ENCODE results near the gene TTLL10.

The TTLL10 gene, protein sequence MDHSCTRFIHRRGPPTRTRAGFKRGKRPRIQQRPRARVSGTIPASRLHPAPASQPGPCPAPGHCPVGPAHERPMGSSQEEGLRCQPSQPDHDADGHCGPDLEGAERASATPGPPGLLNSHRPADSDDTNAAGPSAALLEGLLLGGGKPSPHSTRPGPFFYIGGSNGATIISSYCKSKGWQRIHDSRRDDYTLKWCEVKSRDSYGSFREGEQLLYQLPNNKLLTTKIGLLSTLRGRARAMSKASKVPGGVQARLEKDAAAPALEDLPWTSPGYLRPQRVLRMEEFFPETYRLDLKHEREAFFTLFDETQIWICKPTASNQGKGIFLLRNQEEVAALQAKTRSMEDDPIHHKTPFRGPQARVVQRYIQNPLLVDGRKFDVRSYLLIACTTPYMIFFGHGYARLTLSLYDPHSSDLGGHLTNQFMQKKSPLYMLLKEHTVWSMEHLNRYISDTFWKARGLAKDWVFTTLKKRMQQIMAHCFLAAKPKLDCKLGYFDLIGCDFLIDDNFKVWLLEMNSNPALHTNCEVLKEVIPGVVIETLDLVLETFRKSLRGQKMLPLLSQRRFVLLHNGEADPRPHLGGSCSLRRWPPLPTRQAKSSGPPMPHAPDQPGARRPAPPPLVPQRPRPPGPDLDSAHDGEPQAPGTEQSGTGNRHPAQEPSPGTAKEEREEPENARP
- long read RNA-seq, donor 1: 0 reads
- long read RNA-seq, donor 2: 0 reads
- long read RNA-seq, donor 3: 0 reads
- long read RNA-seq, donor 4: 0 reads
- long read RNA-seq, donor 5: 0 reads
- long read RNA-seq, donor 6: 0 reads
- long read RNA-seq, donor 7: 0 reads
- long read RNA-seq, donor 8: 0 reads

DNA sequence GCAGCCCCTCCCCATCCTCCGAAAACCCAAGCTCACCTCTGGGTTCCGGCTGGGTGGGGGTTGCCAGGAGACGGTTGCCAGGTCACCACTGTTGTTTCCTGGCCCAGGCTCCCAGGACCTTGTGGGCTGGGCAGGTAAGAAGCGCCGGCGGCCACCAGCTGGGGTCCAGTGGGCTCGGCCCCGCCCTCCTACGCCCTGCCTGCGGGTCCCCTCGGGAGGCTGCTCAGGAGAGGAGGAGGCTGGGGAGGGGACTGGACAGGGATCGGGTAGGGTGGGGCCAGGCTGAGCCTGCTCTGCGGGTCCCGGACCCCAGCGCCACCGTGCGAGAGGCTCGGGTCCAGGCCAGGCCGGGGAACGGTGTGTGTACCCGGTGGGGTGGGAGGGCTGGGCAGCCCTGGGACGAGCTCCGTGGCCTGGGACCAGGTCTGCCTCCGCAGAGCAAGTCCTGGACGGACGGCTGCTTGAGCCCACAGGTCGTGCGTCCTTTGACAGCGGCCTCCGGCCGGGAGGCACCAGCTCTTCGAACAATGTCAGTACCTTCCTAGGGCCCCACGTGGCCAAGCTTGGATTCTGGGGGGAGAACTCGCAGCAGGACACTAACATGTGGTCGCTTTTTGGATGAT lies at the start of gene TTLL10:
Gene TTLL10, plus strand, starts transcription at position 88 of the 623 bp plus-strand sequence. CDS start 5,336 bp downstream, outside the sequence.
- DNase-seq: peak; percentile 63

DNA sequence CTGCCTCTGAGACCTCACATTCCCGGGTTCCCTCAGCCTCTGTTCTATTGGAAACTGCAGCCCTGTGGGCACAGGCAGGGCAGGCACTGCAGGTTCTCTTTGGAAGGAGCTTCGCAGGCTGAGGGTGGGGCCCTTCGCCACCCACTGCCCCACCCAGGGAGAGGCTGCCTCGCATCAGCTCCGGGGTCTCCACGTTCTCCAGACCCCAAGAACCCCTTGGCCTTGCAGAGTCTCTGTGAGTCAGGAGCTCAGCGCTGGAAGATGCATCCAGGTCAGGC lies 49.2 kb upstream of the TTLL10 start:
- no peak for DNase-seq

DNA sequence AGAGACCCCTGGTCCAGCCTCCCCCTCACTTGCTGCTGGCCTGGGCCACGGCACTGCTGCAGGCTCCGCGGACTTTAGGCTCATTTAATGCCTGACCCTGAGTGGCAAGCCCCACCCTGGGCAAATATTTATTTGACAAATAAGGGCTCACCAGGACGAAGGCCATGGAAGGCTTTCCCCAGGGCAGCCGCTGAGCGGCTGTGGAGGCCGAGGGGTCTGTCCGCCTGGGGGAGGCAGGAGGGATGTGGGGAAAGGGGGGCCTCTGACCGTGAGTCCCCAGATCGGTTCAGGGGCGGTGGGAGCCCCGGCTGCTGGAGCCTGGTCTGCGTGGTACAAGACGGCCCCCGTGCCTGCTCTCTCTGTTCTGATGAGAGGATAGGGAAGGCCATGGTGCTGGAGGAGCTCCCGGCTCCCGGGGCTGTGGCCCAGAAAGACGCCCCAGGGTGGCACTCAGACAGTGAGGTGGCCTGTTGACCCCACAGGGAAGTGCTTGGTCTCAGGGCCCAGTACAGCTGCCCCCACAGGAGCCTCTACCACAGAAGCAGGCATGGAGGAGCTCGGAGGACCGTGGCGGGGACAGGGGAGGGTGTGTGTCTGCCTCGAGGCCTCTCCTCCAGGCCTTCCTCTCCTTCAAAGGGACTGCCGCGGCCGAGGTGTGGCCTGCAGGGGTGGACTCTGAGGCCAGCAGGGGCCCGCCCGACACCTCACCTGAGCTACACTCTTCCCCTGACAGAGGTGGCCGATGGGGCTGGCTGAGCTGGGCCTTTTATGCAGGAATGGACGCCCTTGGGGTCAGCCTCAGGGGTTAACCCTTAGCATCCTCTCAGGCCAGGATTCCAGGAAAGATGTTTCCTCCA lies 48.7 kb upstream of the TTLL10 start:
- DNase-seq: no peak

DNA sequence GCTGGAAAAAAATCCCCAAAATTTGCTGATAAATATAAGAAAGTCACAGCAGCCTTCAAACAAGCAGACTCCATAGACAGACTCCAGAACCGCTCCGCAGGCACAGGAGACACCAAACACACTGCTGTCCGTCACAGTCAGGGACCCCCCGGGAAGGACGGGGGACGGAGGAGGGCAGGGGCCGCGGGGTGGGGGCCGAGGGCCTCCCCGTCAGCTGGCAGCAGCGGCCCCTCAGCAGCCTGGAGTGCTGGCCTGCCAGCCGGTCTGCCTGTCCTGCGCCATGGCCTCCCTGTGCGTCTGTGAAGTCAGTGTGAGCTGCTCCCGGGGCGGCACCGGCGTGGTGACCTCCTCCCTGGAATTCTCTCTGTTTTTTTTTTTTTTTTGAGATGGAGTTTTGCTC lies 47.7 kb upstream of the TTLL10 start:
- no peak for DNase-seq

DNA sequence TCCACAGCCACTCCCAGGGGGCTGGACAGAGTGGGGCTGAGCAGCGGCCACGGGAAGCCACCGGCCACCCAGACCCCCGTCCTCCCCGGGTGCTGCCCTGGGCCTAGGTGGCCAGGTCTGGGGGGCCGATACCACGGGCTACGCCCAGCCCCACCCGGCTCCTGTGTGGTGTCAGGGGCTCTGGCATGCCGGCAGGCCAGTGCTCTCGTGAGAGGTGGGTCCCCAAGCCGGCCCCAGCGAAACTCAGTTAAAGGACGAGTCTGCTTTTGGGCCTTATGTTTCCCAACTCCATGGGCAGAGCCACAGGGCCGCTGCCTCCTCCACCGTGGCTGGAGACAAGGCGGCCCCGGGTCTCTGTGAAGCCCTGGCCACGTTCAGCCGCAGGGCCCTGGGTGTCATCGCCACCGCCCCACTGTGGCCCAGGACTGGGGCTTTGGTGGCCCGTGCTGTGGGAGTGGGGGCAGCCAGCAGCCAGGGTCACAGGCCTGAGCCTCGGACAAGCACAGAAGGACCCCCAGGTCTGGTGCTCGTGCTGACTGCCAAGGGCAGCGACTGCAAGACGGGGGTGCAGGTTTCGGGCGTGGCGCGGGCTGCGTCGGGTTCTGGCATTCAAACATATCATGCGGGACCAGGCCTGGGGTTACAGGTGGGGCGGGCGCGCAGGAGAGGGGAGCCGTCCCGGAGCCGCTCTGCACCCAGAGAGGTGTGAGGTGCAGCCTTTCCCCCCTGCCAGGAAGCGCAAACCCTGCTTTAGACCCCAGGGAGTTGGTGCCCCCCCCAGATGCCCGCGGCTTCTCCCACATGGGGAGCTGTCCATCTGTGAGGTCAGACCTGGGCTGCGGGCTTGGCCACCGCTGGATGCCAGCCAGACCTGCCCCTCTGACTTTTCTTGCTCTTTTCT lies 45.9 kb upstream of the TTLL10 start:
- no peak for DNase-seq

DNA sequence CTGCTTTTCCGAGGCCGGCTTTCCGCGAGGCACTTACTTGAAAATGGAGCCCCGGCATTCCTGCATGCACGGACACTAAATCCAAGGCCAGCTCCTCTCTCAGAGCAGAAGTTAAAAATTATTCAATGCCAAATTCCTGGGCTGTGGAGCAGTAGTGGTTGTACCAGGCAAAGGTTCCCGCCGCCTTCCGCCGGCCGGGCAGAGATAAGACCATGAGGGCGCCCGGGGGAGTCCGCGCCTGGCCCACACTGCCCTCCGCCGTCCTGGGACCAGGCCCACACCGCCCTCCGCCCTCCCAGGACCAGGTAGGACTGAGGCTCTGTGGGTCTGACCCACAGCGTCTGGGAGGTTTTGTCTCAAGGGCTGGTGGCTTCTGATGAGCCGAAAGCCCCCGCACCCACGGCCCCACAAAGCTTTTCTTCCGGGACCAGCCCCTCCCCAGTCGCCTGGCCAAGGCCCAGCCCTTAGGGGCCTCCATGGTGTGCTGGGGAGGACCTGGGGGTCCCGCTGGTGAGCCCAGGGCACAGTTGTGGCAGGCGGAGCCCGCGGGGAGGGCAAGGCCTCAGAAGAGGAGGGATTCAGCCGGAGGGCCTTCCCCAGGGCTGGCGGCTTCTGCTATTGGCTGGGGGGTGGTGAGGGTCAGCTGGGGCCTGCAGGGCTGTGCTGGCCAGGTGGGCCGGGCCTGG lies 45.1 kb upstream of the TTLL10 start:
- DNase-seq: peak; percentile 64

DNA sequence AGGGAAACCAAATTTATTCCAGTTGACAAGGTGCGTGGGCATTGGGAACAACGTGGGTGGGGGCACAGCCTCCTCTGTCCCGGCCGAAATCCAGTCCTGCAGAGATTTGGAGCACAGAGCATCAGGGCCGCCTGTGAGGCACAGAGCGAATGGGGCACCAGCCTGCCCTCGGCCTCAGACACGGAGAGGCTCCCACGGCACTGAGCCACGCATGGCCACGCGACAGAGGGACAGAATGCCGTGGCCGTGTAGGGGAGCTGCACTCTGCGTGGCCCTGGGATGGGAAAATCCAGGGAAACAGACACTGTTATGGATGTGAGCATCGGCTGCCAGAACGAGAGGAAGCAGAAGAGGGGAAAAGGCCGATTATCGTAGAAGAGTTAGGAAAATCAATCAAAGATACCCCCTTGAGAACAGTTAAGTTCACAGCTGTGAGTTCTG lies 44.3 kb upstream of the TTLL10 start:
- peak; percentile 38 for DNase-seq

DNA sequence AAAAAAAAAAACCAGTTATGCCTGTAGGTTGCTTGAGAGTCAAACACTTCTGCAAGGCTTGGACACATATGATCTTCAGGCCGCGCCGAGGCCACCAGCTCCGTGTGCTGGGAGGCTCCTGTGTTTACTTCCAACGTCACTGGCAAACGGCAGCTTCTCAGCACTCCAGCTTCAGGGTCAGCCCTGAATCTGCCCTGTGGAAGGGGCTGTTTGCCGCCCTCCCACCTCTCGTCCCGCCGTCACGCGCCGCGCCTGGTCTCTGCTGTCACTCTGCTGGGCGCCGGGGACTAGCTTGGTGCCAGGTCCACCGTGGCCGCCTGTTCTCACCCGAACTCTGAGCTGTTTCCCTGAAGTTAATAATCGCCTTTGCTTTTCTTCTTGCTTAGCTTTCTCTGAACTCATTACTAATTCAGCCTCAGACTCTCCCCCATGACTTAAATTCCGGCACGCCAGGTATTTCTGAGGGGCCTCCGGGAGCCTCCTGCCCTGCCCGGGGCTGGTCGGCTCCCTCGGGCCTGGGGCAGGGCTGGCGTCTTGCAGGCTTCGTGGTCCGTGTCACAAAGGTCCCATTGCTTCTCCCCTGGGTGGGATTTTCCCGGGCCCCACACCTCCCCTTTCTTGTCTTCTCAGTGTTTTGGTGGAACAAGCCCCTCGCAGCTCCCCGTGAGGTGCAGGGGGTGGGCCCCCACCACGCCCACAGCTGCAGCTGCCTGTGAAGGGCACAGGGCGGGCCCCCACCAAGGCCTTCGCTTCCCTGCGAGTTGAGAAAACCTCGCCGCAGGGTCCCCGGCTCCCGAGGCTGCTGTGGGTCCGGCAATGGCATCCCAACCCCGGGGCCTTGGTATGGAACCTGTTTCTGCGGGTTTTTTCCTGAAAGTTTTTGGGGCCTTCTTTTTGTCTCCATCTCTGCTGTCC lies 43.2 kb upstream of the TTLL10 start:
- DNase-seq: peak; percentile 71

DNA sequence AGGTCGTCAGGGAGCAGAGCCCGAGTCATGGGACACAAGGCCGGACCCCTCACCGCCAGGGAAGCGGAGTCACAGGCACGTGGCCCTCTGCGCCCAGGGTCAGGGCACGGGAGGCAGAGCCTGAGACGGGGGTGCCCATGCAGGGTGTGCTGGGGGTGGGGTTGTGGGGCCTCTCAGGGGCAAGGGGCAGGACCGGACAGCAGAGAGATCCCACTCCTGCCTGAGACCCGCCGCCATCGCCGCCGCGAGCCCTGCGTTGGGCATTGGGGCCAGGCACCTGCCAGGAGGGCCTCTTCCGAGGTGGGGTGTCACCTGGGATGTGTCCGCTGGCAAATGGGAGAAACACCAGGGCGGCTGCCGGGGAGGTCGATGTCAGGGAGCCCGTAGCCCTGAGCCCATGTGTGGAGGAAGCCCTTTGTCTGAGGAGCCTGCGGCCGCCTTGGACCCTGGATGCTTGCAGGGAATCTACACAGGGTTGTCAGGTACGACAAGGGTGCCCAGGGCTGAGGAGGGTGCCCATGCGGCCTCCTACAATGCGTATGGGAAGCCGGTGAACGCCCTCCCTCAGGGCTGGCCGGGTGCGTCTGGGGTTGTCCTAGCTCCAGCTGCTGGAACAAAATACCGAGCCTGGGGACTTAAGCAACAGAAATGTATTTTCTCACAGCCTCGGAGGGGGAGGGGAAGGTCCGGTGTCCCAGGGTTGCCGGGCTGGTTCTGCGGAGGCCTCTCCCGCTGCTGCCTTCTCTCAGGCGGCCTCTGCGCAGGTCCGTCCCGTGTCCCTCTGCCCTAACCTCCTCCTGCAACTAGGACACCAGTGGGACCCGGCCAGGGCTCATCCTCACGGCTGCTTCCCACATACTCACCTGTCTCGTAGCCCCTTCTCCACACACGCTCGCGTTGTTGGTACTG lies 41.4 kb upstream of the TTLL10 start:
- peak; percentile 59 for DNase-seq

DNA sequence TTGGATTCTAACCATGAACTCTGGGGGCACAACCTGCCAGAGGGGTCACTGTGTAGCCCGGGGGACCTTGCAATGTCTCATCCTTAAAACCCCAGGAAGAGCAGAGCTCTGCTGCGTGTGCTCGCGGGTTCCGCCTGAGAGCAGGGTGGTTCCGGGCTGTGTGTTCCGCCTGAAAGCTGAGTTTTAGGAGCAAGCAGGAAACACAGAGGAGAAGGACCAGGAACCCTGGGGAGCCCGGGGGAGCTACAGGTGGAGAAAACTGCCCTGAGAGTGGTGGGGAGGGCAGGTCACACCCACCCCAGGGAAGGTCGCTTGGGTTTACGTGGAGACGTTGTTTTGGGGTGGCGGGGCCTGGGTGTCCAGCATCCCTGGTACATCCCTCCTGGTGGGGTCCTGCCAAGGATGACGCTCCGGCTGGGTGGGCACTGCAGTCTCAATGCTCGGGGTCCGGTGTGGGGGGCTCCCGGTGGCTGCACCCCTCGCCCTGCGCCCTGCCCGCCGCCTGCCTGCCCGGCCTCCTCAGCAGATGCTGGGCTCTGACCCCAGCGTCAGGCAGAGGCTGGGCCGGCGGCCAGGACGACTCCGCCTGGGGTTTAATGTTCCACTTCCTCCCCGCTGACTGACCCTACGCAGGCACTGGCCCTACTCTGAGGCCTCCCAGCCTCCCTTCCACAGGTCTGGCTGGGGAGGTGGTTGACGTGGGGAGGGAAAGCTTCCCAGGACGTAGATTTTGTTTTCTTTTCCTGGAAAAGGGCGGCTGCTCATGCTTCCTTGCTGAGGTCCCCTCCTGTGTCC lies 40.5 kb upstream of the TTLL10 start:
- DNase-seq: peak; percentile 60

DNA sequence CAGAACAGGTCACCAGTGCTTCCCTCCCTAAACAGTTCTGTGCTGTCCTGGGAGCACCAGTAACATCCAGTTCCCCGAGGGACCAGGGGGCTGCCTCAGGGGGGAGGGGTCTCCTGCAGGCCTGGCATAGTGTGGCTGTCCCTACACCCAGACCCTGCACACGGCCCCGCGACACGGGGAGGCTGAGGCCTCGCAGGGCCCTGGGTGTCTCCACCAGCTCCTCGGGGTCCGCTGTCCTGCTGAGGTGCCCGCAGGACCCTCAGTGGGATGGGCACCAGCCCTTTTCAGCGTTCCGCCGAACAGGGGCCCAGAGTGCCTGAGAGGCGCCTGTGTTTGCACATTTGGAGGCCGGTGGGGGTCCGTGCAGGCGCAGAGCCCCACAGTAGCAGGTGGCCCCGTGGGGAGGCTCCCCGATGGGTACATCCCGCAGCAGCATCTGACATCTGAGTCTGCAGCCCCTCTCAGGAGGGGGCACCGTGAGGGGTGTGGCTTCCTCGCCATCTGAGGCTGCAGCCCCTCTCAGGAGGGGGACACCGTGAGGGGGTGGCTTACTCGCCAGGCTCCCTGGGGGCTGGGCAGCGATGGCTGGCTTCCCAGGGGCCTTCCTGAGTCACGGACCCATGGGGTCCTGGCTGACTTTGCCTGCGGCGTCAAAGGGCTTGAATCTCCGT lies 39.2 kb upstream of the TTLL10 start:
- DNase-seq: no peak

DNA sequence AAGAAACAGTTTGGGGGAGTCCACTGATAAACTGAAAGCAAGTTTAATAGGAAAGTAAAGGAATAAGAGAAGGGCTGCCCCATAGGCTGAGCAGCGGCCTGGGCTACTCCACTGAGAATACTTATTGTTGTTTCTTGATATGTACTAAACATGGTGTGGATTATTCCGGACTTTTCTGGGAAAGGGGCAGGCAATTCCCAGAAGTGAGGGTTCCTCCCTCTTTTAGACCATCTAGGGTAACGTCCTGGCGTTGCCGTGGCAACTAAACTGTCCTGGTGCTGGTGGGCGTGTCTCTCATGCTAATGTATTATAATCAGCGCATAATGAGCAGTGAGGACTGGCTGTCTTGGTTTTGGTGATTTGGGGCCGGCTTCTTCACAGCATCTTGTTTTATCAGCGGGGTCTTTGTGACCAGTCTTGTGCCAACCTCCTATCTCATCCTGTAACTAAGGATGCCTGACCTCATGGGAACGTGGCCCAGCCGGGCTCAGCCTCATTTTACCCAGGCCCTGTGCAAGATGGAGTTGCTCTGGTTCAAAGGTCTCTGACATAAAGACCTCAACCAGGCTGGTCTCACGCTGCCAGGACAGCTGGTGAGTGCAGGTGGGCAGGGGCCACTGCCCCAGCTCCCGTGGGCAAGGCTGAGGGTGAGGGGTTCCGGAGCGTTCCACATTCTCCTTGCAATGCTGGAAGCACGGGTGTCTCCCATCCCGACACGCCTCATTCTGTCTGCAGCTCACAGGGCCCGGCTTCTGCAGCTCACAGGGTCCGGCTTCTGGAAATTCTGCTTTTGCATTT lies 38.1 kb upstream of the TTLL10 start:
- no peak for DNase-seq

DNA sequence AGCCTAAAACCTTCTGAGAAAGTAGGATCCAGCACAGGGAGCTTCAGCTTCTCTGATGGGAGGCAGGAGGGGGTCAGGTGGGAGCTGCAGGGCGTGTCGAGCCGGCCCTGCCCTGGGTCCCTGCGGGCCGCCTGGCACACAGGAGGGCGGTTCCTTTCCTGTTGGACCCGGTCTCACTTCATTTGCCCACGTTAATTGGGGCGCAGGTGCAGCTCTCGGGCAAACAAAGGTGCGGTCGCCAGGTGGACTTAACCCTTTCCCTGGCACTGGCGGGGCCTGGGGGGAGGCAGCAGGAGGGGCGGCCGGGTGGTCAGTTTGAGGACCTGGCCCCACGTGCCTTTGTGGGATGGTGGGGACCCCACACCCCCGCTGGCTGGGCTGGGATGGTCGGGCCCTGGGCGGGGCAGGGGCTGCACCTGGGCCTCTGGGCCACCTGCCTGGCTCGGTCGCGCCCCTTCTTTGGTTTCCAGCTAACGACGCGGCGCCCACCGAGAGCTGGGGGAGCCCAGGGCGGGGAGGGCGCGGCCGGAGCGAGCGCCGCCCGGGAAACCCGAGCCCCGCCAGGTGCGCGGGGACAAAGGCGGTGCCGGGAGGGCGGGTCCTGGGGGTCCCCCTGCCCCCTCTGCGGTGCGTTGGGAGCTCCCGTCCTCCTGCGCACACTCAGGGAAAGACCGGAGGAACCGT lies 37.0 kb upstream of the TTLL10 start:
- peak; percentile 48 for DNase-seq

DNA sequence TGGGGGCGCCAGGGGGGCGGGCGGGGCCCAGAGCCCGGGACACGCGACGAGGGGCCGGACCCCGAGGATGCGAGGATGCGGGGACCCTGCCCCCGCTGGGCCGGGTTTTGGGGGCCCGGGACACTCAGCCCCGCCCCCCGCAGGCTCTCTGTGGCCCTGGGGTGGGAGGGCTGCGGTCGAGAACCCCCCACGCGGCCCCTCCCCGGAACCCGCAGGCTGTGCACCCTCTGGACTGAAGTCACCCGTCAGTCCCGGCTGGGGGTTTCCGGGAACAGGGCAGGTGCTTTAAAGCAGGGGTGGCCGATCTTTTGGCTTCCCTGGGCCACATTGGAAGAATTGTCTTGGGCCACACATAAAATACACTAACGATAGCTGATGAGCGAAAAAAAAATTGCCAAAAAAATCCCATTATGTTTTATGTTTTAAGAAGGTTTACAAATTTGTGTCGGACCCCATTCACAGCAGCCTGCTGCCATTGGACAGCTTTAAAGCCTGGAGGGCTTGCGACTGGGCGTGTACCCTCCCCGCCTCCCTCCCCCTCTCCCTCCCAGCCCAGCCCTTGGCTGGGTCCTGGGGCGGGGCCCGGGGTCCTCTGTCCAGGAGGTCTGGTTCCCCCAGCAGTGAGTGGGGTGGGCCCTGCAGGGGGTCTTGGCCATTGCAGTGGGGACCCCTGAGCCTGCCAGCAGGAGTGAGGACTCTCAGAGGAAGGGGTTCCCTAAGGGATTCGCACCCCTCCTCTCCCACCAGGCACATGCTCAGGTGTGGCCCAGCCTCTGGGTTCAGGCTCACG lies 36.2 kb upstream of the TTLL10 start:
- DNase-seq: no peak

DNA sequence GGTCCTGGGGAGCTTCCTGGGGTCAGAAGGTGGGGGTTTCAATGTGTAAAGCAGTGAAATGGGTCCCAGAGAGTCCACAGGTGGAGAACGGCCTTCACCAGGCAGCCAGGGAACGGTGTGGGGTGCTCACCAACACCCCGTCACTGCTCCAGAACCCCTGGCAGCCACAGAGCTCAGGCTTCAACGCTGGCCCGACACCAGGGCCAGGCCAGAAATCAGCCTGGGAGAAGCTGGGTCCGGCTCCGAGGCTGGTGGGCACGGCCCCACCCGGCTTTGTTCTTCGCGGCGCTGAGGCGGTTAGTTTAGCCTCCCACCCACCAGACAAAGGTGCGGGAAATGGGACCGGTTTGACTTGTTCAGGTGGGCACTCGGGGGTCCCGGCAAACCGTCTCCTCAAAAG lies 33.0 kb upstream of the TTLL10 start:
- DNase-seq: no peak

All from right kidney (tissue), 9 donors.